ENCODE results near the gene ATP5IF1.

ATP5IF1 gene

DNA sequence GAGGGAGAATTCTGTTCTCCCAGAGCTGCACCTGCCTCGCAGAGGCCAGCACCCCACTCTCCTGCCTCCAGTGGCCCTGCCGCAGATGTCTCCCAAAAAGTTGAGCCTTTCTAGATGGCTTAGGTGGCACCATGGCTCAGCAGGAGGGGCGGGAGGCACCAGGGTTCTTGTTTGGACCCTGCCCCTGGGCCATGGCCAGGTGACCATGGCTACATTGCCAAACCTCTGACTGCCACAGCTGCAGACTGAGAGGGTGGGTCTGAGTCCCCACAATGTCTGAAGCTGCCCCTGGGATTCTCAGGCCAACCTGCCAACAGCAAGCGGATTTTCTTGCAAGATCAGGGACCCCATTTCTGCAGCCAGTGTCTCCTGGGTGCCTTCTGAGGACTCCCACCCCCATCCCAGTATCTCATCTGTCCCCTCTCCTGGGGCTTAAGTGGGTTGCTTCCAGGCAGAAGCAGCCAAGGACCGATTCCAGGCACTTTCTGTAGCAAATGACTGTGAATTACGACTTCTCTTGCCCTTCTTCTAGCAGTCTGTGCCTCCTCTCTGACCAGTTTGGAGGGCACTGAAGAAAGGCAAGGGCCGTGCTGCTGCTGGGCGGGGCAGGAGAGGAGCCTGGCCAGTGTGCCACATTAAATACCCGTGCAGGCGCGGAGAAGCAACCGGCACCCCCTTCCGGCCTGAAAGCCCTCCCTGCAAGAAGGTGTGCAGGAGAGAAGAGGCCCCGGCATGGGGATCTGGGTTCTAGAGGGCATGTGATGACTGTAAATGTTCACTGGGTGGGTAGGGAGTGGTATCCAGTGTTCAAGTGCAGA, 45.9 kb downstream of the ATP5IF1 start:
- H3K36me3 ChIP-seq (ENCODE audit: control insufficient read depth, insufficient read depth, low read length): peaks cover 32% of the 10 kb centered on the region
- TF ChIP-seq, protein P1, sequence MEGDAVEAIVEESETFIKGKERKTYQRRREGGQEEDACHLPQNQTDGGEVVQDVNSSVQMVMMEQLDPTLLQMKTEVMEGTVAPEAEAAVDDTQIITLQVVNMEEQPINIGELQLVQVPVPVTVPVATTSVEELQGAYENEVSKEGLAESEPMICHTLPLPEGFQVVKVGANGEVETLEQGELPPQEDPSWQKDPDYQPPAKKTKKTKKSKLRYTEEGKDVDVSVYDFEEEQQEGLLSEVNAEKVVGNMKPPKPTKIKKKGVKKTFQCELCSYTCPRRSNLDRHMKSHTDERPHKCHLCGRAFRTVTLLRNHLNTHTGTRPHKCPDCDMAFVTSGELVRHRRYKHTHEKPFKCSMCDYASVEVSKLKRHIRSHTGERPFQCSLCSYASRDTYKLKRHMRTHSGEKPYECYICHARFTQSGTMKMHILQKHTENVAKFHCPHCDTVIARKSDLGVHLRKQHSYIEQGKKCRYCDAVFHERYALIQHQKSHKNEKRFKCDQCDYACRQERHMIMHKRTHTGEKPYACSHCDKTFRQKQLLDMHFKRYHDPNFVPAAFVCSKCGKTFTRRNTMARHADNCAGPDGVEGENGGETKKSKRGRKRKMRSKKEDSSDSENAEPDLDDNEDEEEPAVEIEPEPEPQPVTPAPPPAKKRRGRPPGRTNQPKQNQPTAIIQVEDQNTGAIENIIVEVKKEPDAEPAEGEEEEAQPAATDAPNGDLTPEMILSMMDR (IDR thresholded peaks at IDR 0.05; ENCODE audit: insufficient read depth, low read length, poor library complexity, severe bottlenecking): no peak
- no peak for DNase-seq (ENCODE audit: extremely low read depth, insufficient read length)
- H3K4me3 ChIP-seq (replicated peaks; ENCODE audit: low read depth, low read length): no peak overlapping the region
- H3K27me3 ChIP-seq (replicated peaks; ENCODE audit: control insufficient read depth, insufficient read depth, low read length): no peaks in the 10 kb centered on the region

DNA sequence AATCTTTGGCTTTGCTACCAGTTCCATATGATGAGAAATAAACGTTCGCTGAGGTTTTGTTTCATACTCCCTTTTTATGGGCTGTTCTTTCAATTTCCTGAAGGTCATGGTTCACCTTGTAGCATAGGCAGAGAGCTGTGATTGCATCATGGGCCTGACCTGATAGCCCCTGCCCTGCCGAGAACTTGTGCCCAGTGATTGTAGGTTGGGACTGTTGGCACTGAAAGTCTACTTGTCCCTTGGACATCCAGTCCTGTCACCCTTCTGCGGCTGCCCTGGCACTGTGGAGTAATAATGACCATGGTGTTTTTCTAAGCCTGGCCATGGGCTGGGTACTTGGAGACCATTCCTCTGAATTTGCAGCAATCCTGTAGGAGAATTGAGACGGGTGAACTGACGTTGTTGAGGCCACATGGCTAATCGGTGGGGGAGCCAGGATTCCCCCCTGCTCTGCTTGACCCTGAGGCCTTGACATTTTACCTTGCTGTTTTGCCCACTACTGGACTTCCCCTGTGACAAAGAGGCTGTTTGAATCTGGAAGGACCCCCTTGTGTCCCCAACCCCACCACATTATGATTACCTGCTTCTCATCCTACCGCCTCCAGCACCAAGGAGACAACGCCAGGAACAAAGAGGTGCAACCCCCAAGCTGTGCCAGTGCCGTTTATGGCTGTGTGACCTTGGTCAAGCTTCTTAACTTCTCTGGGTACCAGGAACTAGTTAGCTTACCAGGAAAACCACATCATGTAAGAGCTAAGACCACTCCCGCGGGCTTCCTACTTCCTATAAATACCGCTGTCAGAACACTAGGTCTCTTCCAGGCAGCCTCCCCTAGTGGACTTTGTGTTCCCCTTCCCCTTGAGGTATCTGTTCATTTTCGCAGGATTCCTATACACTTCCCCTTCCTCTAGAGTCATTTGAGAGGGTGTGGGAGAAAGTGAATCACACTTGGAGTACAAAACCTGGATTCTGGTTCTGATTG, 46.8 kb downstream of the ATP5IF1 start:
- peaks cover 26% of the 10 kb centered on the region for H3K36me3 ChIP-seq (ENCODE audit: control insufficient read depth, insufficient read depth, low read length)
- DNase-seq (ENCODE audit: extremely low read depth, insufficient read length): no peak
- no peaks in the 10 kb centered on the region for H3K27me3 ChIP-seq (replicated peaks; ENCODE audit: control insufficient read depth, insufficient read depth, low read length)
- H3K4me3 ChIP-seq (replicated peaks; ENCODE audit: low read depth, low read length): no peak overlapping the region
- TF ChIP-seq, protein P1 (IDR thresholded peaks at IDR 0.05; ENCODE audit: insufficient read depth, low read length, poor library complexity, severe bottlenecking): no peak

DNA sequence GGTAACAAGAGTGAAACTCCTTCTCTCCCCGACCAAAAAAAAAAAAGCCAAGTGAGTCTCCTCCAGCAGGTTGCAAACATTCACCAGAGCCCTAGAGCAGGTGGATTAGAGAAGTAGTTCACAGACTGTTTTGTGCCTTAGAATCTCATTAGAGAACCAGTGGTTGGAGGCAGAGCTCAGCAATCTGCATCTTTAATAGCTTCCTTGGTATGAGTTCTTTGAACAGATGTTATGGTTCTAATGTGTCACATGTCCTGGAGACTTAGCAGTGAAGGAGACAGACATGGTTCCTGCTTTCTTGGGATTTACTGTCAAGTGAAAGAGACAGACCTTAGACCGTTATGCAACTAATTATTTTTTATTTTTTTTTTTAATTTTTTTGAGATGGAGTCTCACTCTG, 50.2 kb downstream of the ATP5IF1 start:
- H3K27me3 ChIP-seq (replicated peaks; ENCODE audit: control insufficient read depth, insufficient read depth, low read length): no peaks in the 10 kb centered on the region
- TF ChIP-seq, protein P1 (IDR thresholded peaks at IDR 0.05; ENCODE audit: insufficient read depth, low read length, poor library complexity, severe bottlenecking): no peak
- H3K4me3 ChIP-seq (replicated peaks; ENCODE audit: low read depth, low read length): no peak overlapping the region
- H3K36me3 ChIP-seq (ENCODE audit: control insufficient read depth, insufficient read depth, low read length): peaks cover 7% of the 10 kb centered on the region
- DNase-seq (ENCODE audit: extremely low read depth, insufficient read length): no peak
